Fibroblast of gingiva (primary cell): ENCODE data around the gene TCF25.
"Not testable (repeated sequence)": the region's sequence is repeated elsewhere in the genome, so short reads cannot be mapped to it uniquely, and the experiment has no call there.

Source experiments
- DNase-seq: peaks from one replicate; pipeline ENCODE4 v3.0.0-alpha.2; 2011; ENCODE audit warnings: low read depth

TCF25 gene

DNA sequence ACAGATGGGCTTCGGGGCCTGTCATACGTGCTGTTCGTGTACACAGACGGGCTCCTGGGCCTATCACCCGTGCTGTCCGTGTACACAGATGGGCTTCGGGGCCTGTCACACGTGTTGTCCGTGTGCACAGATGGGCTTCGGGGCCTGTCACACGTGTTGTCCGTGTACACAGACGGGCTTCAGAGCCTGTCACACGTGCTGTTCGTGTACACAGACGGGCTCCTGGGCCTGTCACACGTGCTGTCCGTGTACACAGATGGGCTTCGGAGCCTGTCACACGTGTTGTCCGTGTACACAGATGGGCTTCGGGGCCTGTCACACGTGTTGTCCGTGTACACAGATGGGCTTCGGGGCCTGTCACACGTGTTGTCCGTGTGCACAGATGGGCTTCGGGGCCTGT lies 5.7 kb downstream of the TCF25 start:
- DNase-seq: not testable (repeated sequence)

DNA sequence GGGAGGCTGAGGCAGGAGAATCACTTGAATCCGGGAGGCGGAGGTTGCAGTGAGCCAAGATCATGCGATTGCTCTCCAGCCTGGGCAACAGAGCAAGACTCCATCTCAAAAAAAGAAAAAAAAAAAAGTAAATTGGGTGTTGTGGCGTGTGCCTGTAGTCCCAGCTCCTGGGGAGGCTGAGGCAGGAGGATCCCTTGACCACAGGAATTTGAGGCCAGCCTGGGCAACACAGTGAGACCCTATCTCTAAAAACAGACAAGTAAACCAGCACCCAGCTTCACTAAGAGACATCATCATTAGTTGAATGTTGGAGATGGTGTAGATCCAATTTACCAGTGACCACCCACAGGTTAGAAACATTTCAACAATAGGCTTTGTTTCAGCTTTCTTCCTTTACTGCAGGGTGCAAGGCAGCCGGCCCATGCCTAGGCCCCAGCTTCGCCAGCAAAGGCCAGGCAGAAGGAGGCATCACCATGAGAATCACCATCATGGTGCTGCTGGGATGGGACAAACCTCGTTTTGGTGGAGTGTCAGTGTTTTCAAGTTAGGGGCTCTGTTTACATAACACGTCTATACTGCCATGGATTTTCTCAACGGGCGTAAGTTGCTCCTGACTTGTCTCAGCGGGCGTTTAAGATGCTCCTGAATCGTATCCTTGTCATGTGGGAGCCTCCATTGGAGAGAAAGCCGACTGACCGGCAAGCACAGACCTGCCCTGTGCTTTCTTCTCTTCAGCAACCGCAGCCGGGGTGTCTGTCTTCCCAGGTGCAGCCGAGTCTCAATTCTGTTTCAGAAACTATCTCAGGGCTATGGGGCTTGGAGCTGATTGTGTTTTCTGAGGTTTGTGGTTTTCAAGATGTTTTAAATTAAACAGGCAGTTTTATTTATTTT lies 7.3 kb downstream of the TCF25 start:
- DNase-seq: no peak

DNA sequence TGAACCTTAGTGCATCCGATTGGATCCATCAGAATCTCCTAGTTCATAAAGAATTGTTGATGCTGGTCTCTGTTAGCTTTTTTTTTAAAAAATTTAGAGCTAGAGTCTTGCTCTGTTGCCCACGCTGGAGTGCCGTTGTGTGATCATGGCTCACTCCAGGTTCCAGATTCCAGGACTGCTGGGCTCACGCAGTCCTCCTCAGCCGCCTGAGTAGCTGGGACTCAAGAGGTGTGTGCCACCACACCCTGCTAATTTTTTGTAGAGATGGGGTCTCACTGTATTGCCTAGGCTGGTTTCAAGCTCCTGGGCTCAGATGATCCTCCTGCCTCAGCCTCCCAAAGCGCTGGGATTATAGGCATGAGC lies 8.0 kb downstream of the TCF25 start:
- no peak for DNase-seq

DNA sequence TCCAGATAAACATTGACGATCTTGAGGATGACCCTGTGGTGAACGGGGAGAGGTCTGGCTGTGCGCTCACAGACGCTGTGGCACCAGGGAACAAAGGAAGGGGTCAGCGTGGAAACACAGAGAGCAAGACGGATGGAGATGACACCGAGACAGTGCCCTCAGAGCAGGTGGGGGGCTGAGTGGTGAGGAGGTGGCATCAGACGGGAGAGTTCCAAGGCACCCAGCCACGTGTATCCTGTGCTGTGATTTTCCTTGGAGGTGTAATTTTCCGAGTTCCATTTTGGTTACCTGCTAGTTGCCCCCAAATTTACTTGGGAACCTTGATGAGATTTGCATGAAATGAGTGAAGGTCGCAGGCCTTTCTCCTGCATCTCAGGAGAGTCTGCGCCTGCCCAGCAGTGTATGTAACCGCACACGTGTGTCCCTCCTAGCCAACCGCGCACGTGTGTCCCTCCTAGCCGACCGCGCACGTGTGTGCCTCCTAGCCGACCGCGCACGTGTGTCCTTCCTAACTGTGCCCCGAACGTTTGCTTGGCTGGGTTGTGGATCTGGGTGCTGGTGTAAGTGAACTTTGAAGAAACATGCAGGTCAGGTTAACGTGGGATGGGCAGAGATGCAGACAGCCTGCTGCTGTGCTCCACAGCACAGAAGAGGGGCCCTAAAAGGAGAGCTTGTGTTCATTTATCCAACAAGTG lies 10.1 kb downstream of the TCF25 start:
- DNase-seq: no peak

DNA sequence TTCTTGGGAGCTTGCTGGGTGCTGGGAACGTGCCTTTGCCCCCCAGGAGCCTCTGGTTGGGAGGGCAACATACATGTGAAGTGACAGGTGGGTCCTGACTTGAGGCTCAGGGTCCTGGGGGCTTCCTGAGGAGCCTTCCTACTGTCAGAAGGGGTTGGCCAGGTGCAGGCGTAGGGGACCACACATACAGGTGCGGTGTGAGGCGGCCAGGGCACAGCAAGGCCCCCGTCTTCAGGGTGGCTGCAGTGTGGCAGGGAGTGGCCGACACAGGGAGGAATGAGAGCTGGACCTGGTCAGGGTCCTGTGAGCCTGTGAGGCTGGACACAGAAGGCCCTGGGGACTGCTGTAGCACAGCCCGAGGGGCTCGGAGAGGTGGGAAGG lies 10.6 kb downstream of the TCF25 start:
- no peak for DNase-seq

DNA sequence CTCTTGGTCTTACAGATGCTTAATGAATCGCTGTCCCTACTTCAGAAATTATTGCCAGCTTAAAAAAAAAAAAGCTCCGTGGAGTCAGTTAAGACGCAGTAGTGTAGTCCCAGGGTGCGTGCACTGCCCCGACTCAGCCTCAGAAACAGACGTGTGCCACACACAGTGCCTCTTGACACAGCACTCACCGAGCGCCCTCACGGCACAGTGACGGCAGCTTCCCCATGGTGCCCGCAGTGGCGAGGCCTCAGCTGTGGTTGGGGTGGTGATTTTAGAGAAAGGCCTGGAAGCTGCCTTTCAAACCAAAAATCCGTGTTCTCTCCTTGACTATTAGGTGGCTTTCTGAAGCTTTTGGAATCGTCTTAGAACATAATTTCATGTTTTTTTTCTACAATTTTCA lies 13.9 kb downstream of the TCF25 start:
- DNase-seq: no peak

DNA sequence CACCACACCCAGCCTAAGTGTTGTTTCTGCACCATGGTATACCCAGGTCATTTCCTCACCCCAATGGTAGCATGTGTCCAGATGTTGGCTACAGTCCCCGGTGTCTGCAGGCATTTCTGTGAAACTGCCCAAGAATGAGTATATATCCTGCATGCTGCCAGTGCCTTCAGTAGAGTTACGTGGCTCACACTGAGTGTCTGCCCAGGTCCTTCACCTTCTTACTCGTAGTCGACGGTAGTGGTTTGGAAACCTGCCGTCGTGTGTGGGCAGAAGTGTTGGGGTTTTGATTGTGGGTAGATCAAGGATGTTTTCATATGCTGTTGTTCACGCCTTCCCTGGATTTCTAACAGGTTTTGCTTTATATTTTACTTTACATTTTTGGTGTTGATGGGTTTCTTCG lies 16.8 kb downstream of the TCF25 start:
- no peak for DNase-seq

DNA sequence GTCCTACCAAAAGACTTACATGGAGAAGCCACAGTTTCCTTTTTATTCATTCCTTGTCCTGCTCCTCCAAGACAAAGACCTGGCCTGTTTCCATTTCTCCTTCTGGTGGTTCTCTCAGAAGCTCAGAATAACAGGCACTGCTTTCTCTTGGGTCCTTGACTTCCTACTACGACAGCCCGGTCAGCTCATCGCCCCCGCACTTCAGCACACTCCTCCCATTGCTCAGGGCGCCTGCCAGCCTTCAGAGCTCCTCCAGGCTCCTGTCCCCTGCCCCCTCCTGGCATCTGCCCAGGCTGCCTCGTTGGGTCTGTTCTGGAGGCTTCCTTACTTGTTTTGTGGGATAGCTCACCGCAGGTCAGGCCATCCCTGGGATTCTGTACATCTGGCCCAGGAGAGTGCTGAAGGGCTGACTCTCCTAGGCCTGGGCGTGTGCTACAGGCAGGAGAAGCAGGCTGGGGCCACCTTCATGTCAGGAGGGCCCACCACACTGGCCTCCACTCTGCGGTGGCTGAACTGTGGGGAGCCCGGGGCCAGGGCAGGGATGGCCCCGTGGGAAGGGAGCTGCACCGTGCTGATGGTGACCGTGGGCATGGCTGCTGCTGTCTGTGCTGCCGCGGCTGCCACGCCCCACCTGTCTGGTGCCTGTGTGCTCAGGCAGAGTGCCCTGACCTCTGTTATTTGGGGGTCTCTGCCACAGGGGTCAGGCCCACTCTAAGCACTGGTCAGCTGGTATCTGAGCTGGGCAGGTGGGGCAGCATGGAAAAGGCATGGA lies 17.7 kb downstream of the TCF25 start:
- no peak for DNase-seq

DNA sequence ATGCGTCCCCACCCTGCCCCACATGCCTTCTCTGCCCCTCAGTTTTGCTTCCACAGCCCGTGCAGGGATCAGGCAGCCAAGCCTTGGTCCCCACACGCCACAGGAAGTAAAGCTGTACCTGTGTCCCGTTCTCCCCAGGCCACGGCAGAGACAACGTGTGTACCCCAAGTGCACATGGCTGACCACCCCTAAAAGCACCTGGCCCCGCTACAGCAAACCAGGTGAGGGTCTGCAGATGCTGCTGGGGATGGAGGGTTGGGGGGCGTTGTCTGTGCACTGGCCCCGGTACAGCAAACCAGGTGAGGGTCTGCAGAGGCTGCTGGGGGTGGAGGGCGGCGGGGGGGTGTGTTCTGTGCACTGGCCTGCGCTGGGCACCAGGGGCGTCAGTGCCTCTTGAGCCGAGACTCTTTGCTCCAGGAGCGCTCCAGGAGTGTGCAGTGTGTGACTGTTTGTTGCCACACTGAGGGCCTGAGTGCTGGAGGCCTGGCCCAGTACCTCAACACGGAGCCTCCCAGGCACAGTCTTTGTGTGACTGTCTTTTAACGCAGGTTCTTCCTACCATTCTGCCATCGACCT lies 18.8 kb downstream of the TCF25 start:
- DNase-seq: no peak

DNA sequence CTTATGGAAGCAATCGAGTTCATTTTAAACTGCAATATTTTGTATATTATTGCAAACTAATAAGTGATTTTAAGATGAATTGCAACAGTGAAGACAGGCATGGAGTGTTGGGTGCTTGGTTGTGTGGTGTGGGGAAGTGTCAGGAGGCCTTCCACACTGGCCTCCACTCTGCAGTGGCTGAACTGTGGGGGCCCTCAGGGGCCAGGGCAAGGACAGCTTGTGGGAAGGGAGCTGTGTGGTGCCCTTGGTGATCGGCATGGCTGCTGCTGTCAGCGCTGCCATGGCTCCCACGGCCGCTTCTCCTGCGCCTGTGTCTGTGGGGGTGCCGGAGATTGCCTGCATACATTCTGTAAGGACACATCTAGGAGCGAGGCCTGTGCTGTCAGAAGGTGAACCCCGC lies 19.2 kb downstream of the TCF25 start:
- DNase-seq: no peak

DNA sequence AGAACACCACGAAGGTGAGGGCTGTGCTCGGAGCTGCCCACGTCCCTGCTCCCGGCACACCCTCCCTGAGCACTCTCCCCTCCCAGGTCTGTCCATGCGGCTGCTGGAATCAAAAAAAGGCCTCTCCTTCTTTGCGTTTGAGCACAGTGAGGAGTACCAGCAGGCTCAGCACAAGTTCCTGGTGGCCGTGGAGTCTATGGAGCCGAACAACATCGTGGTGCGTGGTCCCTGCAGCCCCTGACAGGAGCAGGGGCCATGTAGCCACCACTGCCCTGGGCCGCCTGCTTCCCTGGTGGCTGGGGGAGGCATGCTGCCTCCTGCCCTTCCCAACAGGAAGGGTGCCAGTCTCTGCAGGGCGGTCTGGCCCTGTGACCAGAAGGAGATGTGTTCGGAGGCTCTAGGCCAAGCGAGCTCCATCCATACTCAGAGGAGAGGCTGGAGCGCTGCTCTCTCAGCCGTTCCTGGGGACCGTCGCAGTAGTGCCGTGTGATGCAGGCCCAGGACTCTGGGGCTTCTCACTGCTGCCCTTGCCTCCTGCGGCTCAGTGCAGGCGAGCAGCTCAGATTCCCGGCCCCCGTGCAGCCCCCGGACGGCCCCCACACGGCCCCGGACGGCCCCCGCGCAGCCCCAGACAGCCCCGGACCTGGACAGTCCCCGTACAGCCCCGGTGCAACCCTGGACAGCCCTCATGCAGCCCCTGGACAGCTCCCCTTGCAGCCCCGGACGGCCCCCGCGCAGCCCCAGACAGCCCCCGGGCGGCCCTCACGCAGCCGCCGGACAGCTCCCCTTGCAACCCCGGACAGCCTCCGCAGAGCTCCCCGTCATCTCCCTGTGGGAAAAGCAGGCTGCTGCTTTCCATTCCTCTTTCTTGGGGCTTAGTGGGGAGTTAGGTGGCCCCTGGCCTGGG lies 20.5 kb downstream of the TCF25 start:
- DNase-seq: no peak

DNA sequence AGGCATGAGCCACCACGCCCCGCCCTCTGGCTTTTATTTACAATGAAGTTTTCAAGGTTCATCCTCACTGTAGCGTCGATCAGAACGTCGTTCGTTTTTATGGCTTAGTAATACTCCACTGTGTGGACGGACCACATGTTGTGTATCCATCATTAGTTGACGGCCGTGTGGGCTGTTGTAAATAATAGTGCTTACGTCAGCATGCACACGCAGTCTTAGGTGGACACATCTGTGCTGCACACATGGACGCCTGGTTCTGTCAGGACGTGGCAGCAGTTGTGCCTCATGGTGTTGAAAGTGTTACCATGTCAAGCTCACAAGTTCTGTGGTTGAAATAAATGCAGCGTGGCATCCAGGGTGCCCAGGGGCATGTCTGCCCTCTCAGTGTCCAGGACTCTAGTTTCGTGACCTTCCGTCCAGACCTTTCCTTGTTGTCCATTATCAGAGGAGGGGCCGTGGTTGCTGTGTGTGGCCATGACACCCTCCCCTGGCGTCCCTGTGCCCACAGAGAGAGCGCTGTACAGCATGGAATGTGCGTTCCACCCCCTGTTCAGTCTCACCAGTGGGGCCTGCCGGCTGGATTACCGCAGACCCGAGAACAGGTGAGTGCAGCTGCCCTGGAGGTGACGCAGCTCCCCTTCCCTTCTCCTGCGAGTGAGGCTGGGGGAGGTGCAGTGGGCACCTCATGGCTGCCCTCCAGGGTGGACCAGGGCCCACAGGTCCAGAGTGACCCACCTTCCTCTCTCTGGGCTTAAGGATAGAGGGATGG lies 22.3 kb downstream of the TCF25 start:
- no peak for DNase-seq

DNA sequence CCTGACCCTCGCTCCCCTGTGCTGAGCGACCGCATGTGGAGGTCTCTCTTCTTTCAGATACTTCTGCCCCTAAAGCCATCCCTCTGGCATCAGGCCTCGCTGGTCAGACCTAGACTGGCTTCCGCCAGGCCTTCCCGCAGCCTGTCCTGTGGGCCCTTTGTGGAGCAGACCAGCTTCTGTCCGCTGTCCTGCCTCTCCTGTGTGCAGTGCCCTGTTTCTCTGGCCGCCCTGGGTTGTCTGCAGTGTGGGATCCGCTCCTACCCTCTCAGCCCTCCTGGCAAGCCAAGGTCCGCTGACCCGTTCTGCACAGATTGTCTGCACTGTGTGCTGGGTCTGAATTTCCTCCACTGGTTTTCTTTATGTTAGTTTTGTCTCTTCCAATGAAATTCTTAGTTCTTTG lies 23.8 kb downstream of the TCF25 start:
- no peak for DNase-seq

DNA sequence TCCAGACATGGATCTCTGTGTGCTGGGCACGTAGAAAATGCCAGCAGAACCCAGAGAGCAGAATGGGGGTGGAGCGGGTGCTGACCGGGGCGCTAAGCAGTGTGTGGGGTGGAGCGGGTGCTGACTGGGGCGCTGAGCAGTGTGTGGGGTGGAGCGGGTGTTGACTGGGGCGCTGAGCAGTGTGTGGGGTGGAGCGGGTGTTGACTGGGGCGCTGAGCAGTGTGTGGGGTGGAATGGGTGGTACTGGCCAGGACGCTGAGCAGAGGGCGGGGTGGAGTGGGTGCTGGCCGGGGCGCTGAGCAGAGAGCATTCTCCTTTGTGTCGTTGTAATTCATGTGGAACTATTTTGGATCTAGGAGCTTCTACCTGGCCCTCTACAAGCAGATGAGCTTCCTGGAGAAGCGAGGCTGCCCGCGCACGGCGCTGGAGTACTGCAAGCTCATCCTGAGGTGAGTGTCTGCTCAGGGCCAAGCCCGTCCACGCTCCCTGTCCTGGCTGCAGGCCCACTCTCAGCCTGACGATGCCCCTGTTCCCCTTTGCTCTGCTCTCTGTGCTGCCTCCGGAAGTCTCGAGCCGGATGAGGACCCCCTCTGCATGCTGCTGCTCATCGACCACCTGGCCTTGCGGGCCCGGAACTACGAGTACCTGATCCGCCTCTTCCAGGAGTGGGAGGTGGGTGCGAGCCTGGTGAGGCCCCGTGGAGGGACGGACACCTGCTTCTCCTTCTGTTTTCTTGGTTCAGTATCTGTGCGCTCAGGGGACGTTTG lies 25.0 kb downstream of the TCF25 start:
- DNase-seq: no peak

DNA sequence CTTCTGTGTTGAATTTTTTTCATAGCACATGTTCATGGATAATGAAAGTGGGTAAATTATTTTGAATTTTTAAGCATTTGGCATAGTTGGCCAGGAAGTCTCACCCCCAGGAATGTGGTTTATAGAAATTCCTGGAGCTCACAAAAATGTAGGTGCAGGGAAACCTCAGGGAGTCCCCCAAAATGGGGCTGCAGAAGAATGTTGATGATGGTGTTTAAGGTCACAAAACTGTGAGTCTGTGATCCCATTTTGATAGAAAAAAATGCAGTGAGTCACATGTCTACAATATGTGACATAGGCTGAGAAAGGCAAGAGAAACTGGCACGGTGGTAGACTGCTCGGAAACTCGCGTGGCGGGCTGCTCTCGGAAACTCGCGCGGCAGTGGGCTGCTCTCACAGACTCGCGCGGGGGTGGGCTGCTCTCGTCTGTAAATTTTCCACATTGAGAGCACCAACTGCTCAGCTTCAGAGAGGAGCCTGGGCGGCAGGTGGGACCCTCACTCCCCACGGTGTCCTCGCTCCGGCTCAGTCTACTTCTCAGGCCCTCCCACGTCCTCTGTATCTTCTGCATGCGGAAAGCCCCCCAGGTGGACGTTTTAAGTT lies 26.6 kb downstream of the TCF25 start:
- DNase-seq: no peak

DNA sequence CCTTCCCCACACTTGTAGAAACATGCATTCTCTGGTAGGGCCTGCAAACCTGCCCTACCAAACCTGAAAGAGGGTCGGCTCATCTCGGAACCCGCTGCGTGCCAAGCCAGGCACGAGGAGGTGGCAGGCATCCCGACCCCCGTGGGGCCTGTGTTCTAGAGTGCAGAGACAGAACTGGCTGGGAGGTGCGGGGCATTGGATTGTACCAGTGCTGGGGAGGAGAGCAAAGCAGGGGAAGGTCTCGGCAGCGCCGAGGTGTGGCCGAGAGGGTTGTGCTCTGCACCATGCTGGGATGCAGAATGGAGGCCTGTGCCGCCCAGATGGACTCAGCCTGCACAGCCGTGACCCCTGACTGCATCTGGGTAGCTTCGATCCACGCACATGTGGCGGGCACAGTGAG lies 27.5 kb downstream of the TCF25 start:
- no peak for DNase-seq

DNA sequence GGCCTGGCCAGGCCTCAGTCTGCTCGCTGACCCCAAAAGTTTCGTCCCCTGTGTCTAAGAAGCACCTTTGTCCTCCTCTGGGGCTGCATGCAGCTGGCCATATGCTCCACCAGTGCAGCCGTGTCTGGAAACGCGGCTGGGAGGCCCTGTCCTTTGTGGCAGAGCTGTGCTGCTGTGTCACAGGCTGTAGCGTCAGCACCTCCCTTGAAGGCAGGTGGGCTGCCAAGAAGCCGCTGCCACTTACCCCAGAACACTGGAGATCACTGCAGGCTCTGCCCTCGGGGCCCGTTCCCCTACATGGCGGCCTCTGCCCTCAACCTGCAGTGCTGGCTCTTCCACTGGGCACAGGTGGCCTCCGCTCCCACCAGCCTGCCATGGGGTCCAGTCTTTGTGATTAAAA lies 29.6 kb downstream of the TCF25 start:
- no peak for DNase-seq

DNA sequence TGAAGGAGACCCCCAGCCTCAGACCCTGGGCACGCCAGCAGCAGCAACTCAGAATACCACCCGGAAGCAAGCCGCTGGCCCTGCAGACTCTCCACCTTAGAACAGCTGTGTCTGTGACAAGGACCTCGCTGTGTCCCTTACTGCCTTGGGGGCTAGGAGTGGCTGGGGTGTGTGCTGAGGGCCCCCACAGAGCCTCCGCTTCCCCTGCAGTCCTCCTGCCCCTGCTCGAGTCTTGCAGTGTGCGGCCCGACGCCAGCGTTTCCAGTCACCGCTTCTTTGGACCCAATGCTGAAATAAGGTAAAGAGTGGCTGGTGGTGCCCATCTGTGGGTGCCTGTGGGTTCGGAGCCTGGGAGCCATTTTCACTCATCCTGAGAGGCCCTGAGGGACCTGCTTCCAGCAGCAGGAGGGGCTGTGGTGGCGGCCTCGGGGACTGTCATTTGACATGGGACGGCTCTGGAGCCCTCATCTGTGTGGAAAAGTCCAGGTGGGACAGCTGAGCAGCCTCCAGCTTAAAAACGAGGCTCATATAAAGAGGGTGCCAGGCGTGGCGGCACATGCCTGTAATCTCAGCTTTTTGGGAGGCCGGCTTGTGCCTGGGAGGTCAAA lies 30.6 kb downstream of the TCF25 start:
- no peak for DNase-seq
